A375 (cell line): Measurements from ENCODE around the gene TRIM45. TPM values are rescaled to one million over a fixed set of nuclear protein-coding genes. Genes with fewer than 3 reads are reported as not detected.

ENCODE experiments used
- small RNA-seq: library from RNA; depleted of rRNA; stranded (forward); fragments of <200 nt; gene quantifications from one replicate; pipeline ENCODE3, GENCODE V24; 2014
- total RNA-seq: library from RNA; depleted of rRNA; stranded (reverse); fragments of >200 nt; shearing (Covaris generic); gene quantifications from 2 replicates; pipeline ENCODE4 v1.2.3, GENCODE V29; 2014; rRNA removed

Gene TRIM45
- 2.4 and 5.9 TPM in 2 replicates for total RNA-seq

DNA sequence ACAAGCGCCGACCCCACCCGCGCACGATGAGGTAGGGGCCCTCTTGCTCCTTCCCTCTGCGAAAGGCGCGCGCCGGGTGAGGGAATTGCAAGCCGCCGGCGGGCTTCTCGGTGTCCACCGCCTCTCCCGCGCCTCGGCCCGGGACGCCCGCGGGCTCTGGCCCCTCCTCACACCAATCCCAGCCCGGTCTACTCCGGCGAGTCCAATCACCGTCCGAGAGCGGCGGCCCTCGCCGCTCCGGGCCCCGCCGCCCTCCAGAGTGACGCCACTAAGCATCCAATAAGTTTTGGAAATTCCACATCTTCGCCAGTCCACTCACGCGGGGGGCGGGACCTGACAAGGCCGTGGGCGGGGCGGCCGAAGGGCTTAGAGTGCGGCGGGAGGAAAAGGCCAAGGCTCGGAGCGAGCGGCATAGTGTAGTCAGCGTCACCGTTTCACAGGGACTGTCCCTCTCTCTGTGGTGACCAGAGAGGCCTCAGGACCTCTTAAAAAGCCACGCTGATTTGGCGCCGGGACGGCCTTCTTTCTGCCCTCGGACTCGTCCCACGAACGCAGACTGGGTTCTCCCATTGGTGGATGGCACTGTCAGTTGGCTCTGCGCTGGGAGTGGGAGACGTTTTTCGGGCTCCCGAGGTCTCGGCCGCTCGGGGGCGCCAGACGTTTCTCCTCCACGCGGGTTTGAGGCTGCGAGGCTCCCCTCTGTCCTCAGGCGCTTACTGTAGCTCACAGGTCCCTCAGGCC lies at the start of gene TRIM45:
Gene TRIM45 (minus strand): TSS at position 161 of the 741 bp plus-strand sequence. CDS start 548 bp downstream, outside the sequence.

Small RNAs within 50 kb of the gene (small RNA-seq; reads per million reads assigned to genes)
- not detected for gene MIR942

Other genes with a start within 250 kb of the TRIM45 start
- gene PTGFRN, start 211.8 kb downstream of the TRIM45 start, total RNA-seq, result 41.5 and 58.8 TPM in 2 replicates
- gene CD101, start 120.0 kb downstream of the TRIM45 start, total RNA-seq, result 0.41 and 0.96 TPM in 2 replicates
- gene TTF2, start 61.4 kb downstream of the TRIM45 start, total RNA-seq, result 43.8 and 51.9 TPM in 2 replicates
- 0.19 TPM in 1 of 2 replicates, not detected in the other for gene VTCN1, start 89.2 kb upstream of the TRIM45 start, total RNA-seq
- gene MAN1A2, start 245.7 kb upstream of the TRIM45 start, total RNA-seq, result 22.8 and 26.5 TPM in 2 replicates